Measurements from ENCODE around the gene NSUN7. TPM values are rescaled to one million over a fixed set of nuclear protein-coding genes. Genes with fewer than 3 reads are reported as not detected.
A peak's percentile ranks its signal among the peaks of the same experiment; 100 is the strongest.

Gene NSUN7
- polyA plus RNA-seq, 1 donor: 0.66 TPM

DNA sequence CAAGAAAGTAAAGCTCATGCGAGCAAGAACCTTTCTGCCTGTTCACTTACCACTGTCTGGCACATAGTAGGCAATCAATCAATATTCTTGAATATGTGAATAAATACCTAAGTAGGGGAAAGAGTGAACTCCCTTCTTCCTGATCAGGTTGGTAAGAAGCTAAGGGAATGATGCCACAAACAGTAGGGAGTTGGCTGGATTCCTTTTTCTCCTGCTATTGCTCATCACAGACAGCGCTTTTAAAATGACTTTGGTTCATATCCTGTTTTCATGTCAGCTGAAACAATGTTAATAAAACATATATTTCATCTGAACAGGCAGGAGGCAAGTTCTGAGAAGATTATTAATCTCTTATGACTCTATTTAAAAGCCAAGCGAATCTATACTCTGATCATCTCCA lies 99.2 kb downstream of the NSUN7 start:
- no peak for DNase-seq

- no peak for DNase-seq
These were observed 100.7 kb downstream of the NSUN7 start for GRCh38 chr4:40850496-40850895.

DNA sequence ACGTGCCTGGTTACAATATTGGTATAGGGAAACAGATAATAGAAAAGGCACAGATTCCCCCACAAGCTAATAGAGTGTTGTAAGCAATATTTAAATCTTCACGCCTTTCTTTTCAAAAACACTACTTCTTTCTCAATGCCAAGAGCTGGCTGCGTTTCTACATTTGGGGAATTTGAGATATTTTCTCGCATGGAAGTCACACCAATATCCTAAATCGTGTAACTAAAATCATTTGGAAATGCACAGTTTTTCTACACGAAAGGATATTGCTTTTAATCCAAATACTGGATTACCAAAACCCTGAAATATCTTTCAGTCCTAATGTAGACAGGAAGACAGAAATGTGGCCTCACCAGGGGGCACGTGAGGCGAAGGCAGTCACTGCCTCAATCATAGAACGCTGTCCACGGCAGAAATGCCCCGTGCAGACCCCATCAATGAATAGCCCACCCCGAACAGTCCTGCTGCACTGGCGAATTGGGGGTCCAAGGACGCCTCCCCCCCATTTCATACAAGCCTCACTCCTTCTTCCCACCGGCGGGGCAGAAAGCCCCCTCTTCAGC lies 106.6 kb downstream of the NSUN7 start:
- no peak for DNase-seq

GRCh38 chr4:40856840-40857362 lies 107.1 kb downstream of the NSUN7 start:
- peak; percentile 76 for DNase-seq

GRCh38 chr4:40857956-40858355 lies 108.2 kb downstream of the NSUN7 start:
- no peak for DNase-seq

DNA sequence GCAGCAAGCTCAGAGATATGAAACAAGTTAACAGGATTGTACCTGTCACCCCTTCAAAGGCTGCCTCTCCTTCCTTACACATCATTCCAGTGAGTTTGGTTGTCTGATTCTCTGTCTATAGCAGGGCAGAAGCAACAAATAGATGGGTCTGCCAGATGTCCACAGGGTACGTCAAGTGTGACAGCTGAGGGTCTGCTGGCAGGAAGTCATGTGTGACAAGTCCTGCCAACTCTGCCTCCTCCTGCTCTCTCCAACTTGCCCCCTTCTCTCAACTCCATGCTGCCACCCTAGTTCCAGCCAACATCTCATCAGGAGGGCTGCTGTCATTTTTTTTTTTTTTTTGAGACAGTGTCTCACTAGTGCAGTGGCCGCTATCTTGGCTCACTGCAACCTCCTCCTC lies 109.2 kb downstream of the NSUN7 start:
- no peak for DNase-seq

Other genes starting within 250 kb of the NSUN7 start
- gene RBM47, start 120.1 kb upstream of the NSUN7 start, polyA plus RNA-seq (ENCODE audit: insufficient read length): 2.4 TPM

Data from hindlimb muscle (tissue), 1 donor.